Cardiac muscle cell (in vitro differentiated cells and primary cell): ENCODE data around the gene COL7A1. TPM values are rescaled to one million over a fixed set of nuclear protein-coding genes. Genes with fewer than 3 reads are reported as not detected.
A peak's percentile ranks its signal among the peaks of the same experiment; 100 is the strongest.

ENCODE experiments used
- DNase-seq, 2 donors: peaks; one replicate each; pipeline versions ENCODE4 v3.0.0 to v3.0.0-alpha.2; 2010 to 2017; ENCODE audit warnings: low read depth in 1 of 2, low spot score in 1 of 2
- H3K27ac ChIP-seq: fragments of 200-600 bp; sonication (generic); 2 replicates; pipeline ENCODE4 v1.5.1; 2016
- H3K27me3 ChIP-seq: fragments of 200-600 bp; sonication (generic); 2 replicates; pipeline ENCODE4 v1.6.0; 2016; ENCODE audit warnings: control low read depth
- H3K36me3 ChIP-seq: fragments of 200-600 bp; sonication (generic); 2 replicates; pipeline ENCODE4 v1.5.1; 2016; ENCODE audit warnings: control low read depth
- H3K4me1 ChIP-seq: fragments of 200-600 bp; sonication (generic); 2 replicates; pipeline ENCODE4 v1.8.1; 2017; ENCODE audit warnings: low read depth, mild to moderate bottlenecking, mixed run types
- H3K4me3 ChIP-seq: fragments of 200-600 bp; sonication (generic); 2 replicates; pipeline ENCODE4 v1.5.1; 2016; ENCODE audit warnings: mild to moderate bottlenecking
- H3K9me3 ChIP-seq: fragments of 200-600 bp; sonication (generic); 2 replicates; pipeline ENCODE4 v1.5.1; 2017; ENCODE audit warnings: low read depth, mild to moderate bottlenecking, control low read depth
- polyA plus RNA-seq: library from polyadenylated mRNA; unstranded; fragments of >200 nt; fragmentation: Nextera tagmentation; extraction: Ambion mirVana; gene quantifications from 2 replicates; pipeline ENCODE4 v1.2.1, GENCODE V29; 2016
- total RNA-seq: library from RNA; depleted of rRNA; stranded (reverse); fragments of >200 nt; gene quantifications from 2 replicates; pipeline ENCODE4 v1.2.3, GENCODE V29; 2016
- TF ChIP-seq, protein P1 (sequence below): IDR thresholded peaks from 2 replicates; pipeline ENCODE4 v1.5.1; 2012; ENCODE audit warnings: low read depth, mild to moderate bottlenecking, low read length

COL7A1 gene
- total and polyA plus RNA-seq, 2 experiments from 2014 or later = 53.8 to 63.0 TPM

DNA sequence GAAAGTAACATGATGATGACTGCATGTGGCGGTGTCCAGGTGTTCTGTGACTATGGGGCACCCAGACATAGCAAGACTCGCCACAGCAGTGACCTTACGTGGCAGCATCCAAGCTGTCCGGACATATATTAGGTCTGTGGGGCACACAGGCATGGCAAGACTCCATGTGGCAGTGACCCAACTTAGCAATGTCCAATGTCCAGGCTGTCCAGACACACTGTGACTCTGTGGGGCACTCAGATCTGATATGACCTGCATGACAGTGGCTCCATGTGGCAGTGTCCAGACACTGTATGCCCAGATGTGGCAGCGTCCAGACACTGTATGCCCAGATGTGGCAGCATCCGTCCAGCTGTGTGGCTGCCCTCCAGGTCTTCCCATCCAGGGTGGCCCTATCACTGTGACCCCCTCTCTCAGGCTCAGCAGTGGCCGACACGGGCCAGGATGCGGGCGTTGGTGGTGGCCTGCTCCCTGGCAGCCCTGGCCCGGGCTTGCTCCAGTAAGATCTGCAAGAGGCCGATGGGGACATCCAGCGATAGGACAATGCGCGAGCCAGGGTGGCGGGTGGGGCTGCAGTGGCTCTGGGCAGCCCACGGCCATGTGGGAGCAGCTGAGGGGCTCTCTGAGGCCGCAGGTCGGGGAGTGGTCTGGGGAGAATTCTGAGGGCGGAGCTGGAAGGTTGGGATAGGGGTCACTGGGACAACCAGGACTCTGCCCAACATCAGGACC is 32.6 kb downstream of the COL7A1 start:
- H3K27ac ChIP-seq = peak overlapping the region; percentile 93
- TF ChIP-seq, protein P1, sequence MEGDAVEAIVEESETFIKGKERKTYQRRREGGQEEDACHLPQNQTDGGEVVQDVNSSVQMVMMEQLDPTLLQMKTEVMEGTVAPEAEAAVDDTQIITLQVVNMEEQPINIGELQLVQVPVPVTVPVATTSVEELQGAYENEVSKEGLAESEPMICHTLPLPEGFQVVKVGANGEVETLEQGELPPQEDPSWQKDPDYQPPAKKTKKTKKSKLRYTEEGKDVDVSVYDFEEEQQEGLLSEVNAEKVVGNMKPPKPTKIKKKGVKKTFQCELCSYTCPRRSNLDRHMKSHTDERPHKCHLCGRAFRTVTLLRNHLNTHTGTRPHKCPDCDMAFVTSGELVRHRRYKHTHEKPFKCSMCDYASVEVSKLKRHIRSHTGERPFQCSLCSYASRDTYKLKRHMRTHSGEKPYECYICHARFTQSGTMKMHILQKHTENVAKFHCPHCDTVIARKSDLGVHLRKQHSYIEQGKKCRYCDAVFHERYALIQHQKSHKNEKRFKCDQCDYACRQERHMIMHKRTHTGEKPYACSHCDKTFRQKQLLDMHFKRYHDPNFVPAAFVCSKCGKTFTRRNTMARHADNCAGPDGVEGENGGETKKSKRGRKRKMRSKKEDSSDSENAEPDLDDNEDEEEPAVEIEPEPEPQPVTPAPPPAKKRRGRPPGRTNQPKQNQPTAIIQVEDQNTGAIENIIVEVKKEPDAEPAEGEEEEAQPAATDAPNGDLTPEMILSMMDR = no peak
- H3K4me3 ChIP-seq = no peak overlapping the region
- H3K36me3 ChIP-seq = no peaks in the 10 kb centered on the region
- H3K4me1 ChIP-seq = peaks cover 35% of the 10 kb centered on the region
- H3K27me3 ChIP-seq = no peaks in the 10 kb centered on the region
- DNase-seq = no peak
- H3K9me3 ChIP-seq = no peaks in the 10 kb centered on the region

DNA sequence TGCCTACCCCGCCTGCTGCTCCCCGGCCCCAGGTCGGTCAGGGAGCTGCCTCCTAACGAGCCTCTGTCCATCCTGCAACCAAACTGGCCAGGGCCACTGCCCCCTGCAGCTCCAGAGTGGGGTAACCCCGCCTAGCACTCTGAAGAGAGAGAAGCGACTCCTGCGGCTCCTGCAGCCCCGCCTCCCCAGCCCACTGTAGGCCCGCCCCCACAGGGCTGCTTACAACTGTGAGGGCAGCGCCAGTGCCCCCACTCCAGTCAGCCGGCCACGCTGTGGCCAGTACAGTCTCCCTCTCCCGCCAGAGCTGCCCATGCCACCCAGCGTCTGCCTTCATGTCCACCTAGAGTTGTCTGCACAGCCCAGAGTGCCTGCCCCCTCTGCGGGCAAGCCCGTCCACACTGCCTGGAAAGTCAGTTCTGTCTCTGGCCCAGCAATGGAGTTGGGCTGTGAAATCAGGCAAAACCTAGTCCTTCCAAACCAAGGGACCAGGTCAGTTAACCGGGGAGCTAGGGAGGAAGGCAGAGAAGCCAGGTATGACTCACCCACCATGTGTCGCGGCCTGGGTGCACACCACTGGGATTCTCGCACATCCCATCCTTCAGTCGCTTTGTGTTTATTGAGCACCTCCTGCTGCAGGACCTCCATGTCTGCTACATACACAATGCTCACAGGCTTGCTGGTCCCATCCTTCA is 33.9 kb downstream of the COL7A1 start:
- peaks cover 35% of the 10 kb centered on the region for H3K4me1 ChIP-seq

DNA sequence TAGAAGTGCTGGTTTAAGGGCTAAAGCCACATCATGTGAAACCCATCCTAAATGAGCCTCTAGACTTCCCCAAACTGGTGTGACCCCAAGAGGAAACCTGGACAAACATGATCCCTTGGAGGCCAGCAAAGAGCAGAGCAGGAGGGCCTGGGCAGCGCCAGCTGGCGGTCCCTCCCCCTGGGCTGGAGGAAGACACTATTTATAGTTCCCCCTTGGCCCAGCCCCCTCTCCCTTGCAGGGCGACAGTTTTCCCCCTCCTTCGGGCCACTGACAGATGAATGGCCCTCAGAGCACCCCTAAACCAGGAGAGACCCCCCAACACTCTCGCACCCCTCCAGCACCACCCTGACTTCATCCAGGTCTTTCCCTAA is 34.5 kb downstream of the COL7A1 start:
- no peaks in the 10 kb centered on the region for H3K27me3 ChIP-seq
- peak overlapping the region; percentile 93 for H3K27ac ChIP-seq
- peaks cover 39% of the 10 kb centered on the region for H3K4me1 ChIP-seq
- TF ChIP-seq, protein P1 = no peak
- no peaks in the 10 kb centered on the region for H3K36me3 ChIP-seq
- peak overlapping the region; percentile 35 for H3K4me3 ChIP-seq
- H3K9me3 ChIP-seq = no peaks in the 10 kb centered on the region
- peak in 1 of 2 donors; percentile 79 for DNase-seq

More for the DNA sequence above, 33.9 kb downstream of the COL7A1 start:
- H3K27ac ChIP-seq = peak overlapping the region; percentile 93
- no peaks in the 10 kb centered on the region for H3K36me3 ChIP-seq
- H3K4me3 ChIP-seq = peak overlapping the region; percentile 35
- TF ChIP-seq, protein P1 = peak; percentile 46
- no peaks in the 10 kb centered on the region for H3K27me3 ChIP-seq
- H3K9me3 ChIP-seq = no peaks in the 10 kb centered on the region
- peak; percentile 76 to 92 for DNase-seq

DNA sequence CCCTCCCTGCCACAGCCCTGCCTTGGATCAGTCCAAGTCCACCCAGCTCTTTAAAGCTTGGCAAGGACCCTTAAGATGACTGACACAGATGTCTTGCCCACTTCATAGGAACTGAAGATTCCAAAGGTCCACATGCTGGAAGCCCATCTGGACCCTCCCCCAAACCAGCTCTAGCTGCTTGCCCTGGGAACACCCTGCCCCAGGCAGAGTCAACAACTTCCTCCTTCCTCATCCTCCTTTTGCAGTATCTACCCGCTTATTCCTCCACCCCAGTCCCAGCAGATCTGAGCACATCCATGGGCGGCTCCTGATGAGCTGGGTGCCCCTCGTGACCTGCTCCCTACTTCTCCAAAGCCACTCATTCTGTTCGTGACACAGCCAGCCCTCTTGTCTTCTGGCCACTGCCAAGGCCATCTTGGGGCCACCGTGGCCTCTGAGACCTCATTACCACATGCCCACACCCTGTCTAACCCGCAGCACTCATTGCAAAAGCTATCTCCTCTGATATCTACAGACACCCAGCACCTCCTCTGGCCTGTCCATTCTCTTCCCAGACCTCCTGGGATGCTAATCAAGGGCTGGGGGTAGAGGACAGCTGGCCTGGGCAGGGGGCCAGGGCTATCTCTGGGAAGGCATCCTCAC is 36.5 kb downstream of the COL7A1 start:
- no peak overlapping the region for H3K4me3 ChIP-seq
- DNase-seq = no peak
- TF ChIP-seq, protein P1 = no peak
- peaks cover 57% of the 10 kb centered on the region for H3K4me1 ChIP-seq
- H3K9me3 ChIP-seq = no peaks in the 10 kb centered on the region
- H3K27ac ChIP-seq = peak overlapping the region; percentile 93
- H3K36me3 ChIP-seq = no peaks in the 10 kb centered on the region
- H3K27me3 ChIP-seq = no peaks in the 10 kb centered on the region

DNA sequence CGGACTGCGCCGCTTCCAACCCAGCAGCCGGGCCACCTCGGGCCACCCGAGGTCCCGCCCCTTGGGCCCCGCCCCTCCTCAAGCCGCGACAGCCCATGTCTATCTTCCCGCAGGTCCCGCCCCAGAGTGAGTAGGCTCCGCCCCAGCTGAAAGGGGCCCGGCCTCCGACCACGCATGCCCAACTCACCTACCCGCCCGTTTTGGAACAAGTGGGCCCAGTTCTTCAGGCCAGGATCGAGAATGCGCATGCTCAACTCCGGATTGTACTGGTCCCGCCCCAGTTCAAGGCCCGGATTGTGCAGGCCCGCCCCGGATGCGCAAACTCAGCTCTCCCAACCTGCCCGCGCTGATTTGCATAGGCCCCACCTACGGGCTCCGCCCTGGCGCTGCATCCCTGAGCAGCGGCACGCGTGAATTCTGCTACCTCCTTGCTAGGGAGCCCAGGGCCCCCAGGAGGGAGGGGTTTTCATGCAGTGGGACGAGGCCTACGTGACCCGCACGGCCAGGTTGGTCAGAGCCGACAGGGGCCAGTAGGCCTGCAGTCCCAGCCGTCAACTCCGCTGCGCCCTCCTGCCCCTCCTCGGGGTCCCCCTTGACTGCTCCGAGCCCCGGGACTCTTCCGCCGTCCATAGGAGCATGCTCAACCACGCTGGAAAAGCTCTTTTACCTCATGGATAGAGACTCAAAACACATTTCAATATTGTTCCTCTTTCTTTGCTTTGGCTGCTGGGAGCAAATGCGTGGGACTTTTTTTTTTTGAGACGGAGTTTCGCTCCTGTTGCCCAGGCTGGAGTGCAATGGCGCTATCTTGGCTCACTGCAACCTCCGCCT is 38.1 kb downstream of the COL7A1 start, which contains the start of gene PFKFB4:
Gene PFKFB4 (minus strand): TSS at position 8 of the 831 bp plus-strand sequence. CDS start 26 bp downstream, outside the sequence.
- DNase-seq = peak; percentile 99 to 100
- TF ChIP-seq, protein P1 = no peak
- Histone ChIP-seq H3K36me3 (peaks cover 1% of the 10 kb centered on the region), H3K4me1 (peaks cover 59% of the 10 kb centered on the region), H3K4me3 (peak within 1 kb of the TSS; percentile 80), H3K27me3 (no peaks in the 10 kb centered on the region), H3K9me3 (no peaks in the 10 kb centered on the region), H3K27ac (peak within 1 kb of the TSS; percentile 69)
